Measurements from ENCODE around the gene SFXN4. TPM values are rescaled to one million over a fixed set of nuclear protein-coding genes. Genes with fewer than 3 reads are reported as not detected.
A peak's percentile ranks its signal among the peaks of the same experiment; 100 is the strongest.

The SFXN4 gene
- total and polyA plus RNA-seq, 2 of the 13 experiments (the other 11 are each of a cell fraction or from before 2014, with no cell fraction given) = 47.7 to 64.9 TPM

GRCh38 chr10:119206603-119207365 is 41.3 kb upstream of the SFXN4 start (continued):
- TF ChIP-seq ZNF552 (CRISPR knock-in tag; IDR thresholded peaks at IDR 0.05; ENCODE audit: borderline replicate concordance) (no peak), GZF1 (CRISPR knock-in tag; IDR thresholded peaks at IDR 0.05) (no peak), UBTF (CRISPR knock-in tag; IDR thresholded peaks at IDR 0.05) (peak; percentile 39; the same call in 1 of the 2 replicates), CTCF (CRISPR knock-in tag; IDR thresholded peaks at IDR 0.05) (peak; percentile 64; the same call in 1 of the 2 replicates), MEIS2 (CRISPR knock-in tag; IDR thresholded peaks at IDR 0.05) (peak; percentile 14; the same call in 1 of the 2 replicates), ZNF17 (CRISPR knock-in tag; IDR thresholded peaks at IDR 0.05) (no peak), HOXA3 (CRISPR knock-in tag; IDR thresholded peaks at IDR 0.05) (no peak; the same call in 1 of the 2 replicates), GATA4 (IDR thresholded peaks at IDR 0.05; ENCODE audit: borderline replicate concordance, low read depth) (no peak), SKI (IDR thresholded peaks at IDR 0.05; ENCODE audit: partially characterized antibody) (peak; percentile 66), MYC (CRISPR knock-in tag; IDR thresholded peaks at IDR 0.05; ENCODE audit: borderline replicate concordance) (peak; percentile 17; the same call in 1 of the 2 replicates), POLR2G (IDR thresholded peaks at IDR 0.05; ENCODE audit: low read depth, low read length) (peak; percentile 77), LCORL (IDR thresholded peaks at IDR 0.05) (no peak), LCORL (CRISPR knock-in tag; IDR thresholded peaks at IDR 0.05) (0 out of 2 replicates have a peak, but pooled peaks have one; percentile 18), ZNF430 (CRISPR knock-in tag; IDR thresholded peaks at IDR 0.05) (peak; percentile 62), RXRB (CRISPR knock-in tag; IDR thresholded peaks at IDR 0.05; ENCODE audit: borderline replicate concordance) (0 out of 2 replicates have a peak, but pooled peaks have one; percentile 3), ZFP62 (CRISPR knock-in tag; IDR thresholded peaks at IDR 0.05) (no peak), MXI1 (IDR thresholded peaks at IDR 0.05; ENCODE audit: borderline replicate concordance, low read depth, low read length) (peak; percentile 36; the same call in 1 of the 3 replicates), FOSL1 (CRISPR knock-in tag; IDR thresholded peaks at IDR 0.05; ENCODE audit: borderline replicate concordance) (no peak)
- TF ChIP-seq, protein P1, sequence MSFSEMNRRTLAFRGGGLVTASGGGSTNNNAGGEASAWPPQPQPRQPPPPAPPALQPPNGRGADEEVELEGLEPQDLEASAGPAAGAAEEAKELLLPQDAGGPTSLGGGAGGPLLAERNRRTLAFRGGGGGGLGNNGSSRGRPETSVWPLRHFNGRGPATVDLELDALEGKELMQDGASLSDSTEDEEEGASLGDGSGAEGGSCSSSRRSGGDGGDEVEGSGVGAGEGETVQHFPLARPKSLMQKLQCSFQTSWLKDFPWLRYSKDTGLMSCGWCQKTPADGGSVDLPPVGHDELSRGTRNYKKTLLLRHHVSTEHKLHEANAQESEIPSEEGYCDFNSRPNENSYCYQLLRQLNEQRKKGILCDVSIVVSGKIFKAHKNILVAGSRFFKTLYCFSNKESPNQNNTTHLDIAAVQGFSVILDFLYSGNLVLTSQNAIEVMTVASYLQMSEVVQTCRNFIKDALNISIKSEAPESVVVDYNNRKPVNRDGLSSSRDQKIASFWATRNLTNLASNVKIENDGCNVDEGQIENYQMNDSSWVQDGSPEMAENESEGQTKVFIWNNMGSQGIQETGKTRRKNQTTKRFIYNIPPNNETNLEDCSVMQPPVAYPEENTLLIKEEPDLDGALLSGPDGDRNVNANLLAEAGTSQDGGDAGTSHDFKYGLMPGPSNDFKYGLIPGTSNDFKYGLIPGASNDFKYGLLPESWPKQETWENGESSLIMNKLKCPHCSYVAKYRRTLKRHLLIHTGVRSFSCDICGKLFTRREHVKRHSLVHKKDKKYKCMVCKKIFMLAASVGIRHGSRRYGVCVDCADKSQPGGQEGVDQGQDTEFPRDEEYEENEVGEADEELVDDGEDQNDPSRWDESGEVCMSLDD (CRISPR knock-in tag; IDR thresholded peaks at IDR 0.05; ENCODE audit: borderline replicate concordance) = peak; percentile 74
- TF ChIP-seq, protein P2, sequence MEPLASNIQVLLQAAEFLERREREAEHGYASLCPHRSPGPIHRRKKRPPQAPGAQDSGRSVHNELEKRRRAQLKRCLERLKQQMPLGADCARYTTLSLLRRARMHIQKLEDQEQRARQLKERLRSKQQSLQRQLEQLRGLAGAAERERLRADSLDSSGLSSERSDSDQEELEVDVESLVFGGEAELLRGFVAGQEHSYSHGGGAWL (CRISPR knock-in tag; IDR thresholded peaks at IDR 0.05) = 0 out of 2 replicates have a peak, but pooled peaks have one; percentile 21
- TF ChIP-seq, protein P3, sequence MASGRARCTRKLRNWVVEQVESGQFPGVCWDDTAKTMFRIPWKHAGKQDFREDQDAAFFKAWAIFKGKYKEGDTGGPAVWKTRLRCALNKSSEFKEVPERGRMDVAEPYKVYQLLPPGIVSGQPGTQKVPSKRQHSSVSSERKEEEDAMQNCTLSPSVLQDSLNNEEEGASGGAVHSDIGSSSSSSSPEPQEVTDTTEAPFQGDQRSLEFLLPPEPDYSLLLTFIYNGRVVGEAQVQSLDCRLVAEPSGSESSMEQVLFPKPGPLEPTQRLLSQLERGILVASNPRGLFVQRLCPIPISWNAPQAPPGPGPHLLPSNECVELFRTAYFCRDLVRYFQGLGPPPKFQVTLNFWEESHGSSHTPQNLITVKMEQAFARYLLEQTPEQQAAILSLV (CRISPR knock-in tag; IDR thresholded peaks at IDR 0.05; ENCODE audit: borderline replicate concordance) = peak; percentile 27; the same call in 1 of the 2 replicates
